HG03196 (cell line): Measurements from ENCODE around the gene UFSP2.

Source experiments
- ATAC-seq: cut with Tn5 transposase; IDR thresholded peaks from one replicate; pipeline ENCODE4 v1.9.1; 2021; ENCODE audit not compliant: unreplicated experiment

UFSP2 gene

GRCh38 chr4:185426960-185427688 is 1.4 kb upstream of the UFSP2 start:
- ATAC-seq: no peak

- peak; percentile 7 for ATAC-seq
These were observed 688 bp downstream of the UFSP2 start for GRCh38 chr4:185424905-185425646.

GRCh38 chr4:185421366-185422124 is 4.2 kb downstream of the UFSP2 start:
- ATAC-seq: no peak

- no peak for ATAC-seq
These were observed 8.8 kb downstream of the UFSP2 start for GRCh38 chr4:185416955-185417354.

- no peak for ATAC-seq
These were observed 13.4 kb downstream of the UFSP2 start for GRCh38 chr4:185412412-185412811.

GRCh38 chr4:185411849-185412248 is 13.9 kb downstream of the UFSP2 start:
- ATAC-seq: no peak

GRCh38 chr4:185408432-185408831 is 17.3 kb downstream of the UFSP2 start:
- ATAC-seq: no peak

GRCh38 chr4:185405296-185405999 is 20.3 kb downstream of the UFSP2 start:
- no peak for ATAC-seq

GRCh38 chr4:185404031-185404430 is 21.7 kb downstream of the UFSP2 start:
- ATAC-seq: no peak

- ATAC-seq: no peak
These were observed 26.3 kb downstream of the UFSP2 start for GRCh38 chr4:185399466-185399865.

GRCh38 chr4:185398618-185399017 is 27.1 kb downstream of the UFSP2 start:
- no peak for ATAC-seq

GRCh38 chr4:185396724-185397385 is 28.9 kb downstream of the UFSP2 start, which contains the start of gene ANKRD37:
TSS of gene ANKRD37 (plus strand) at chr4:185396841. CDS start at chr4:185396924, 83 bp downstream.
- ATAC-seq: peak; percentile 2

- peak; percentile 81 for ATAC-seq
These were observed 29.6 kb downstream of the UFSP2 start for GRCh38 chr4:185395956-185396723.

- no peak for ATAC-seq
These were observed 30.4 kb downstream of the UFSP2 start, which contains the start of gene LRP2BP for GRCh38 chr4:185395238-185395955. TSS of gene LRP2BP (minus strand) at chr4:185395924. CDS start at chr4:185378186, 17,738 bp downstream.

- ATAC-seq: no peak
These were observed 31.1 kb downstream of the UFSP2 start for GRCh38 chr4:185394568-185395237.

GRCh38 chr4:185392156-185392555 is 33.6 kb downstream of the UFSP2 start:
- no peak for ATAC-seq

GRCh38 chr4:185390941-185391340 is 34.8 kb downstream of the UFSP2 start:
- no peak for ATAC-seq

GRCh38 chr4:185387957-185388356 is 37.8 kb downstream of the UFSP2 start:
- ATAC-seq: no peak
